ENCODE data around the gene KRTAP9-4.
A peak's percentile ranks its signal among the peaks of the same experiment; 100 is the strongest.
"Not testable (repeated sequence)": the region's sequence is repeated elsewhere in the genome, so short reads cannot be mapped to it uniquely, and the experiment has no call there.

KRTAP9-4 gene

GRCh38 chr17:41265078-41265477, 15.6 kb downstream of the KRTAP9-4 start, which contains the start of gene KRTAP9-6:
TSS of gene KRTAP9-6 (plus strand) at chr17:41265378. CDS start at chr17:41265378, 0 bp downstream.
- DNase-seq, result no peak

DNA sequence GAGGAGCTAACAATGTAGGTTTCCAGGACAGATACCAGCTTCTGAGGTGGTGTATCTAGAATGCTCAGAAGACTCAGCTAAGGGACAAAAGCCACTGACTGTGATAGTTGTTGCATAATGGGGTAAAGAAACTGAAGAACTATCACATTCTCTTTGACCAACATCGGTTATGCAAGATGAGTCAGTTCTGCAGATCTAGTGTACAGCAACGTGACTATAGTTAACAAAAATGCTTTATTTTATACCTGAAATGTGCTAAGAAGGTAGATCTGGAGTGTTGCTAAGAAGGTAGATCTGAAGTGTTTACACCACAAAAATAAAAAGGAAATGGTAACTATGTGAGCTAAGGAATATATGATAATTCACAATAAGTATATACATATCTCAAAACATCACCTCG, 18.2 kb downstream of the KRTAP9-4 start:
- DNase-seq, result no peak

- not testable (repeated sequence) for DNase-seq
These were observed 21.8 kb downstream of the KRTAP9-4 start for GRCh38 chr17:41271323-41271722.

- DNase-seq, result no peak
These were observed 22.4 kb downstream of the KRTAP9-4 start for GRCh38 chr17:41271858-41272257.

DNA sequence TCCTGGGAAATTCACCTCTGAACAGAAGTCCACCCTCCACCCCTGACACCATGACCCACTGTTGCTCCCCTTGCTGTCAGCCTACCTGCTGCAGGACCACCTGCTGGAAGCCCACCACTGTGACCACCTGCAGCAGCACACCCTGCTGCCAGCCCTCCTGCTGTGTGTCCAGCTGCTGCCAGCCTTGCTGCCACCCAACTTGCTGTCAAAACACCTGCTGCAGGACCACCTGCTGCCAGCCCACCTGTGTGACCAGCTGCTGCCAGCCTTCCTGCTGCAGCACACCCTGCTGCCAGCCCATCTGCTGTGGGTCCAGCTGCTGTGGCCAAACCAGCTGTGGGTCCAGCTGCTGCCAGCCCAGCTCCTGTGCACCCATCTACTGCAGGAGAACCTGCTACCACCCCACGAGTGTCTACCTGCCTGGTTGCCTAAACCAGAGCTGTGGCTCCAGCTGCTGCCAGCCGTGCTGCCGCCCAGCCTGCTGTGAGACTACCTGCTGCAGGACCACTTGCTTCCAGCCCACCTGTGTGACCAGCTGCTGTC, 26.2 kb downstream of the KRTAP9-4 start, which contains the start of gene KRTAP9-7:
KRTAP9-7 (plus strand) TSS at position 51 of the 543 bp plus-strand sequence; CDS start at position 51, 0 bp downstream.
- DNase-seq, result not testable (repeated sequence)

- peak; percentile 23 for DNase-seq
These were observed 28.9 kb downstream of the KRTAP9-4 start for GRCh38 chr17:41278176-41278955.

DNA sequence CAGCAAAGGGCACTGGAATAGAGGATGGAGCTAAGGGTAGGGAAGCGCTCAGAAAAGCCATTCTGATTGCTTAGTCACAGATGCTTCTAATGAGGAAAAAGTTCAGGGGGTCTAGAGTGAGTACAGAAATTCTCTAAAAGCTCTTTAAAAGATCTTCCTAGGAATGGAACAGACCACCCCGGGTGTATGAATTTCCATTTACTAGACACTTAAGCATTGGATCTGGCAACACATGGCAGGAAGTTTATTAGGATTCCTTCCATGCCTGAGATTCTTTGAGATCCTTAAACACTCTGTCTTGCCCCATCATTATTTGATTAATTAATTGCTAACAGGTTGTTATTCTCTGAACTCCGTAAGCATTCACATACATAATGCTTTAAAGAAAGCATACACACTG, 34.6 kb downstream of the KRTAP9-4 start:
- DNase-seq, result peak; percentile 13

GRCh38 chr17:41284546-41284945, 35.1 kb downstream of the KRTAP9-4 start:
- DNase-seq, result peak; percentile 10

DNA sequence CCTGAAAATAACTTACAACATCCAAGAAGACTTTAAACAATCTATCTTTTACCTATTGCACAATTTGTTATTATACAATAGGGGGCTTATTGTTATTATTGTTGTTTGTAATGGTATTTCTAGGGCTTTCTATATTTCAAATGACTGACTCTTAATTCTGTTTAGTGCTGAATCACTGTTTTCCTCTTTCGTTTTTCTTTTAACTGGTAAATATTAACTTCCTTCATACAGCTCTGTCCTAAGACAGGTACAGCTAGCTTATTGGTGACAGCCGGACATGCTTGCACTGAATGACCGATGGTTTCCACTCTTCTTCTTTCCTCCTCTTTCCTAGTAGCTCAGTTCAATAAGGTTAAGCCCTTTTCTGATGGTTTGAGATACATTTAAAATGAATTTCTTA, 37.6 kb downstream of the KRTAP9-4 start:
- no peak for DNase-seq

GRCh38 chr17:41294016-41294415, 44.5 kb downstream of the KRTAP9-4 start:
- DNase-seq, result no peak

DNA sequence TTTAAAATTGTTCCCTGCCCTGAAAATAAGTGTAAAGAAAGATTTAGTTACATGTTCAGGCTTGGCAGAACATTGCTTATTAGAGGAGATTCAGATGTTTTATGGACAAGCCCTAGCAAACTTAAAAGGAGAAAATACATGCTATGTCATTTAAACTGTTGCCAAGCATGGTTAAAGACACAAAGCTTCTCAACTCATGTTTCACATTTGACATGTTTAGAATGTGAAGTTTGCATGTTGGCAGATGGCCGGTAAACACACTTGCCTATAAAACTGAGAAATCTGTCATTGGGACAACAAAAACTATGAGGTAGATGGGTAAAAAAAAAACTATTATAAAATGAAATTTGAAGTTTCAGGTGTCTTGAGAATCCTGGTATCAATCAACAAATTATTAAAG, 47.4 kb downstream of the KRTAP9-4 start:
- no peak for DNase-seq

DNA sequence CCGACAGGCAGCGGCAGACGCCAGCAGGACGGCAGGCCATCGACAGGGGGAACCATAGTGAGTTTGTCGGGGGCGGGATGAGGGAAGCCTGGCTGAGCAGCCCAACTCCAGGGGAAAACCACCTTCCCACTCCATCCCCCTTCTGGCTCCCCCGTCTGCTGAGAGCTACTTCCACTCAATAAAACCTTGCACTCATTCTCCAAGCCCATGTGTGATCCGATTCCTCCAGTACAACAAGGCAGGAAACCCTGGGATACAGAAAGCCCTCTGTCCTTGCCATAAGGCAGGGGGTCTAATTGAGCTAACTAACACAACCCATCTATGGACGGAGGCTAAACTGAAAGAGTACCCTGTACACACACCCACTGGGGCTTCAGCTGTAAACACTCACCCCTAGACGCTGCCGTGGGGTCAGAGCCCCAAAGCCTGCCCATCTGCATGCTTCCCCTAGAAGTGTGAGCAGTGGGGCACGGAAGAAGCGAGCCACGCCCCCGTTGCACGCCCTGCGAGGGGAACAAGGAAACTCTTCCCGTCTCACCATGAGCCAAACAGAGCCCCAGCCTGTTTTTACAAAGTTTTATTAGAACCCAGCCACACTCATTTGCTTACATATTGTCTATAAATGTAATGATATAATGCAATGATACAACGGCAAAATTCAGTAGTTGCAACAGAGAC, 49.1 kb downstream of the KRTAP9-4 start:
- DNase-seq, result no peak

All from HCEC 1CT (cell line).